ENCODE data around the gene ARHGAP26.

Gene ARHGAP26

DNA sequence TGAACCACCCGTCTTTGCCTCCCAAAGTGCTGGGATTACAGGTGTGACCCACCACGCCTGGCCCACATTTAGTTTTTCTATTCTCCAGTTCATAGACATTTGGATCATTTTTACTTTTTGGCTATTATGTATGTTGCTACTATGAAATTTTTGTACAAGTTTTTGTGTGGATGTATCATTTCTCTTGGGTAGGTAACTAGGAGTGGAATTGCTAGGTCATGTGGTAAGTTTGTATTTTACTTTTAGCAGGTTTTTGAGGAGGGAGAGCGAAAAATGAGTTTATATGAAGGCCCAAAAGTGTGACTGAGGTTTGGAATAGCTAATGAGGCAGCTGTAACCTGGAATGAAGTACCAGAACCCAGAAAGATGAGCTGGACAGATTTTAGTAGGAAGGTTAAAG lies 35.2 kb downstream of the ARHGAP26 start:
- H3K4me1 Mint-ChIP-seq: peaks cover 30 to 43% of the 10 kb centered on the region in 2 donors
- H3K4me3 Mint-ChIP-seq: no peak overlapping the region
- ATAC-seq (replicated peaks): no peak

GRCh38 chr5:142806841-142807267 lies 36.7 kb downstream of the ARHGAP26 start:
- peak; percentile 8 to 16 for ATAC-seq (replicated peaks)
- peaks cover 0 to 1% of the 10 kb centered on the region in 2 donors for H3K36me3 Mint-ChIP-seq

More for the DNA sequence above, 35.2 kb downstream of the ARHGAP26 start:
- DNase-seq: no peak
- Mint-ChIP-seq H3K9me3 (no peaks in the 10 kb centered on the region), H3K27ac (no peak overlapping the region), H3K27me3 (no peaks in the 10 kb centered on the region), H3K36me3 (peaks cover 0 to 1% of the 10 kb centered on the region in 2 donors)

GRCh38 chr5:142807372-142807911 lies 37.3 kb downstream of the ARHGAP26 start:
- peak overlapping the region; percentile 21 for H3K27ac Mint-ChIP-seq
- peaks cover 0 to 1% of the 10 kb centered on the region in 2 donors for H3K36me3 Mint-ChIP-seq
- peak; percentile 50 for DNase-seq
- peak; percentile 95 for ATAC-seq (replicated peaks)
- H3K27me3 Mint-ChIP-seq: no peaks in the 10 kb centered on the region
- H3K4me1 Mint-ChIP-seq: peaks cover 20 to 41% of the 10 kb centered on the region in 2 donors
- H3K4me3 Mint-ChIP-seq: peak overlapping the region in 1 of 2 donors; percentile 39
- no peaks in the 10 kb centered on the region for H3K9me3 Mint-ChIP-seq

More at GRCh38 chr5:142806841-142807267, 36.7 kb downstream of the ARHGAP26 start:
- DNase-seq: no peak
- Mint-ChIP-seq H3K27me3 (no peaks in the 10 kb centered on the region), H3K4me3 (no peak overlapping the region), H3K4me1 (peaks cover 18 to 36% of the 10 kb centered on the region in 2 donors), H3K27ac (no peak overlapping the region), H3K9me3 (no peaks in the 10 kb centered on the region)

- H3K4me1 Mint-ChIP-seq: peaks cover 20 to 41% of the 10 kb centered on the region in 2 donors
- ATAC-seq (replicated peaks) (no peak), DNase-seq (no peak)
- no peaks in the 10 kb centered on the region for H3K9me3 Mint-ChIP-seq
- no peaks in the 10 kb centered on the region for H3K27me3 Mint-ChIP-seq
- peaks cover 0 to 1% of the 10 kb centered on the region in 2 donors for H3K36me3 Mint-ChIP-seq
- no peak overlapping the region for H3K27ac Mint-ChIP-seq
- H3K4me3 Mint-ChIP-seq: no peak overlapping the region
Observed at GRCh38 chr5:142808878-142809598, 38.9 kb downstream of the ARHGAP26 start.

DNA sequence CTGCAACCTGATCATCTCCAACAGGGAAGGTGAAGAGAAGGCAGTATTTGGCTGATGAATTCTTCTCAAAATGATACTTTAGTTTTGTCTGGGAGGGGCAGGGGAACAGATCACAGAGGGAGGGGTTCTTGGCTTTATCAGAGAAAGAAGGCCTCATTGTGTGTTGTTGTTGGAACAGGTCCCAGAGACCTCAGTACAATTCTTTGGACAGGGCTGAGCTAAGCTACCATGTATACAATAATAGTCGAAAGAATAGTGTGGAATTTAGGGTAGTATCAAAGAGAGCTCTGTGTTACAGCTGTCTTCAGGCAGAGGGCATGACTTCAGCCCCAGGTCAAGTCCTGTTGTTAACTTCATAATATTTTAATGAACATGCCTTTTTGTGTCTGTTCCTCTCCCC lies 39.9 kb downstream of the ARHGAP26 start:
- H3K27me3 Mint-ChIP-seq: no peaks in the 10 kb centered on the region
- ATAC-seq (replicated peaks) (no peak), DNase-seq (no peak)
- H3K9me3 Mint-ChIP-seq: no peaks in the 10 kb centered on the region
- no peak overlapping the region for H3K4me3 Mint-ChIP-seq
- no peaks in the 10 kb centered on the region for H3K36me3 Mint-ChIP-seq
- no peak overlapping the region for H3K27ac Mint-ChIP-seq
- peaks cover 20 to 41% of the 10 kb centered on the region in 2 donors for H3K4me1 Mint-ChIP-seq

DNA sequence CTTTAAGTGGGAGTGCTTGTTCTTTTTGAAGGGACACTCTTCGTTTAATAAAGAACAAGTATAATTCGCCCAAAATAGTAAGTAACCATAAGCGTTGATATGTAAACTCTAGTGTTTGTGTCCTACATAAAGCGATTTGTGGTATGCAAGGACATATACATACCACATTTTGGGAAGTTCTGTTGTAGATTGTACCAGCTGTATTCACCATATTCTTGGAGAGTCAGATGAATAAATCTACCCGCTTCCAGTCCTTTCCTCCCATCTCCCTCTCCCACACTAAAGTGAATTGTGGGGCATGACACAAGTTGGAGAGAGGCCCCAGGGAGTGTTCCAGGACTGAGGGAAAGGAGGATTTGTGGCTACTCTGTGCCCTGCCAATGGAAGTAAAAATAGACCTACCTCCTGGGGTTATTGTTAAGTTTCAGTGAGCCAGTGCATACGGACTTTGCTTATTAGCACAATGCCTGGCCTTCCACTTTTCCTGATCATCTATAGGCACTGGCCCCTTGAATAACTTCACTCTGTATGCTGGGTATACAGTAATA lies 40.6 kb downstream of the ARHGAP26 start:
- no peak overlapping the region for H3K27ac Mint-ChIP-seq
- H3K4me1 Mint-ChIP-seq: peaks cover 23 to 45% of the 10 kb centered on the region in 2 donors

DNA sequence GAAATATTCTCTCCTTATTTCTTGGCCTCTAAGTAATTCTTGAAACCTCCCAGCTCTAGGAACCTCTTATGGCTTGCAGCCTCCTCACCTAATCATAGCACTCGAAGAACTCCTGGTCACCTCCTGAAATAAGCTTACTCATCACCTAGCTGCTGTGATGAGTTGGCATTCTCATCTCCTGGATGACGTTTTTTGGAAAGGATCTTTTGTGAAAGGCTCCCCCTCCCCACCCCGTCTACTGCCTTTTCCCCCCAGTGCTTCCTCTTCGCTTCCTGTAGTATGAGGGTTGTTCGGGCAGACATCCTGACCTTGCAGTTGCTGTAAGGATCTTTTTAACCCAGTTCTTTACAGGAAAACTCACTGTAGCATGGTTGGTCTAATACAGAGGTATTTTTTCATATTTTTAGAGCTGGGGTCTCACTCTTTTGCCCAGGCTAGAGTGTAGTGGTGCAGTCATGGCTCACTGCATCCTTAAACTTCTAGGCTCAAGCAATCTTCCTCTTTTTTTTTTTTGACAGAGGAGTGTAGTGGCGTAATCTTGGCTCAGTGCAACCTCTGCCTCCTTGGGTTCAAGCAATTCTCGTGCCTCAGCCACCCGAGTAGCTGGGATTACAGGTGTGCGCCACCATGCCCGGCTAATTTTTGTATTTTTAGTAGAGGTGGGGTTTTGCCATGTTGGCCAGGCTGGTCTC lies 41.8 kb downstream of the ARHGAP26 start:
- ATAC-seq (replicated peaks): no peak
- Mint-ChIP-seq H3K27me3 (no peaks in the 10 kb centered on the region), H3K36me3 (no peaks in the 10 kb centered on the region), H3K4me1 (peaks cover 24 to 47% of the 10 kb centered on the region in 2 donors), H3K4me3 (no peak overlapping the region), H3K27ac (no peak overlapping the region), H3K9me3 (no peaks in the 10 kb centered on the region)
- DNase-seq: no peak

More for the DNA sequence above, 40.6 kb downstream of the ARHGAP26 start:
- DNase-seq (no peak), ATAC-seq (replicated peaks) (no peak)
- Mint-ChIP-seq H3K4me3 (no peak overlapping the region), H3K9me3 (no peaks in the 10 kb centered on the region), H3K36me3 (no peaks in the 10 kb centered on the region), H3K27me3 (no peaks in the 10 kb centered on the region)

DNA sequence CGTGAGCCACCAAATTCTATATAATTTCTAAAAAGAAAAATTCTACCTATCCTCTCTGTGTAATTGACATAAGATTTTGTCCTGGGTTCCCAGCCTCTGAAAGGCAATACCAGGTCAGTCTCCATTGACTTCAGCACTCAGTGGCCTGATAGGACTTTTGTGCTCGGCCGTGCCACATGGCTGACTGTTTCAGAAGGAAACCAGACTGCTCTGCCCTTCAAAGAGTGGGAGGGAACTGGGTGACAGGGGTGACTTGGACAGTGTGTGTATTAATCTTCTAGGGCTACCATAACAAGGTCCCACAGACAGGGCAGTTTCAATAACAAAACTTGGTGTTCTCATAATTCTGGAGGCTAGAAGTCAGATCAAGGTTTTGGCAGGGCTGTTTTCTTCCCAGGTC lies 43.0 kb downstream of the ARHGAP26 start:
- Mint-ChIP-seq H3K4me3 (no peak overlapping the region), H3K36me3 (no peaks in the 10 kb centered on the region), H3K27ac (no peak overlapping the region), H3K27me3 (no peaks in the 10 kb centered on the region), H3K4me1 (peaks cover 21 to 43% of the 10 kb centered on the region in 2 donors), H3K9me3 (no peaks in the 10 kb centered on the region)
- DNase-seq (no peak), ATAC-seq (replicated peaks) (no peak)

- H3K4me3 Mint-ChIP-seq: no peak overlapping the region
- peaks cover 16 to 35% of the 10 kb centered on the region in 2 donors for H3K4me1 Mint-ChIP-seq
- no peaks in the 10 kb centered on the region for H3K36me3 Mint-ChIP-seq
- H3K27ac Mint-ChIP-seq: no peak overlapping the region
- ATAC-seq (replicated peaks) (no peak), DNase-seq (no peak)
- H3K9me3 Mint-ChIP-seq: no peaks in the 10 kb centered on the region
- H3K27me3 Mint-ChIP-seq: no peaks in the 10 kb centered on the region
Observed at GRCh38 chr5:142814122-142814521, 43.9 kb downstream of the ARHGAP26 start.

GRCh38 chr5:142815469-142815868 lies 45.3 kb downstream of the ARHGAP26 start:
- H3K4me1 Mint-ChIP-seq: peaks cover 12 to 25% of the 10 kb centered on the region in 2 donors
- ATAC-seq (replicated peaks) (no peak), DNase-seq (no peak)
- no peak overlapping the region for H3K4me3 Mint-ChIP-seq
- H3K9me3 Mint-ChIP-seq: no peaks in the 10 kb centered on the region
- H3K36me3 Mint-ChIP-seq: no peaks in the 10 kb centered on the region
- no peaks in the 10 kb centered on the region for H3K27me3 Mint-ChIP-seq
- H3K27ac Mint-ChIP-seq: no peak overlapping the region

GRCh38 chr5:142816531-142817430 lies 46.6 kb downstream of the ARHGAP26 start:
- H3K4me3 Mint-ChIP-seq: no peak overlapping the region
- no peaks in the 10 kb centered on the region for H3K9me3 Mint-ChIP-seq
- ATAC-seq (replicated peaks) (no peak), DNase-seq (no peak)
- peaks cover 11 to 26% of the 10 kb centered on the region in 2 donors for H3K4me1 Mint-ChIP-seq
- H3K27me3 Mint-ChIP-seq: no peaks in the 10 kb centered on the region
- no peak overlapping the region for H3K27ac Mint-ChIP-seq
- no peaks in the 10 kb centered on the region for H3K36me3 Mint-ChIP-seq

DNA sequence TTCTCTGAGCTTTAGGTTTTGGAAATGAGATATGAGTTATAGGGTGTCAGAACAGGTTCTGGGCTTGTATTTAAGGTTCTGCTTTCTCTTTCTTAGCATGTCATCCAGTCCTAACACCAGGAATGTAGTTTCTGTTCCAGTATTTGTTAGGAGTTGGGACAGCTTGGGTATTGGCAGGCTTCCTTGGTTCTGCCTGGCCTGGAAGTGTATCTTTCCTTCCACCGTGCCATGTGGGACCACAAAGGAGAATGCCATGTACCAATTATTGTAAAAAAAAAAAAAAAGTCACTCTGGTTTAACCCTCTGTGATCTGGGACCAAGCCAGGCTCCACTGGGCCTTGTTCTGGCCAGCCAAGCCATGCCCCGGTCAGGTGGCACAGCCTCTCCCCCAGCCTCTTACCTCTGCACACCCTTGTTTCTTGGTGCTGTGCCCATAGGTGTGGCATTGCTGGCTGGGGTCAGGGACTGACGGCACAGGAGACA lies 47.8 kb downstream of the ARHGAP26 start:
- ATAC-seq (replicated peaks) (no peak), DNase-seq (no peak)
- H3K27me3 Mint-ChIP-seq: no peaks in the 10 kb centered on the region
- peaks cover 11 to 29% of the 10 kb centered on the region in 2 donors for H3K4me1 Mint-ChIP-seq
- no peaks in the 10 kb centered on the region for H3K9me3 Mint-ChIP-seq
- H3K27ac Mint-ChIP-seq: no peak overlapping the region
- H3K36me3 Mint-ChIP-seq: no peaks in the 10 kb centered on the region
- H3K4me3 Mint-ChIP-seq: no peak overlapping the region

DNA sequence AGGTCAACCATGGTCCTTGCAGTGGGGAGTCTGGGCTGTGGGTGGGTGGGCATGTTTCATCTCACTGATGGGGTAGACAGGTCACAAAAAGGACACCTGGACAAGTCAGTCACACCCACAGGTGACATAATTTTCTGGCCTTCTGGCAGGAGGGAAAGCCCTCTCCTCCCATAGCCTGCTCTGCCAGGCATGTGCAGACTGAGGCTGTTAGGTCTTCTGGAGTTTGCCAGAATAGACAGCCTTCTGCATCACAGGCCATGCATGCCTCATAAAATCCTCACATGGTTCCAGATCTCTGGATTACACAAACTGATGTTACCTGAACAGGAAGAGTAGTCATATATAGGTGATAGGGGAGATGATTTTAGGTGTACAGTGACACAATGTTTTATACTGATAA lies 49.1 kb downstream of the ARHGAP26 start:
- Mint-ChIP-seq H3K36me3 (no peaks in the 10 kb centered on the region), H3K27ac (no peak overlapping the region), H3K4me1 (peaks cover 13 to 34% of the 10 kb centered on the region in 2 donors), H3K9me3 (no peaks in the 10 kb centered on the region), H3K27me3 (no peaks in the 10 kb centered on the region), H3K4me3 (no peak overlapping the region)
- no peak for ATAC-seq (replicated peaks)
- DNase-seq: no peak

Measured in stimulated activated naive B cell treated with anti-CD40 and anti-IgM and Interleukin-4, amounts not matched to agents 10 μg/mL and 1 μg/mL and 100 μg/mL, for 72 hours (primary cell).